IPS-NIHi7 (cell line): Measurements from ENCODE around the gene TARBP1.
A peak's percentile ranks its signal among the peaks of the same experiment; 100 is the strongest.
"Not testable (repeated sequence)": the region's sequence is repeated elsewhere in the genome, so short reads cannot be mapped to it uniquely, and the experiment has no call there.

ENCODE experiments used
- DNase-seq: peaks from one replicate; pipeline ENCODE4 v3.0.0; 2012; ENCODE audit warnings: mixed read lengths; ENCODE audit errors: extremely low spot score

The TARBP1 gene

DNA sequence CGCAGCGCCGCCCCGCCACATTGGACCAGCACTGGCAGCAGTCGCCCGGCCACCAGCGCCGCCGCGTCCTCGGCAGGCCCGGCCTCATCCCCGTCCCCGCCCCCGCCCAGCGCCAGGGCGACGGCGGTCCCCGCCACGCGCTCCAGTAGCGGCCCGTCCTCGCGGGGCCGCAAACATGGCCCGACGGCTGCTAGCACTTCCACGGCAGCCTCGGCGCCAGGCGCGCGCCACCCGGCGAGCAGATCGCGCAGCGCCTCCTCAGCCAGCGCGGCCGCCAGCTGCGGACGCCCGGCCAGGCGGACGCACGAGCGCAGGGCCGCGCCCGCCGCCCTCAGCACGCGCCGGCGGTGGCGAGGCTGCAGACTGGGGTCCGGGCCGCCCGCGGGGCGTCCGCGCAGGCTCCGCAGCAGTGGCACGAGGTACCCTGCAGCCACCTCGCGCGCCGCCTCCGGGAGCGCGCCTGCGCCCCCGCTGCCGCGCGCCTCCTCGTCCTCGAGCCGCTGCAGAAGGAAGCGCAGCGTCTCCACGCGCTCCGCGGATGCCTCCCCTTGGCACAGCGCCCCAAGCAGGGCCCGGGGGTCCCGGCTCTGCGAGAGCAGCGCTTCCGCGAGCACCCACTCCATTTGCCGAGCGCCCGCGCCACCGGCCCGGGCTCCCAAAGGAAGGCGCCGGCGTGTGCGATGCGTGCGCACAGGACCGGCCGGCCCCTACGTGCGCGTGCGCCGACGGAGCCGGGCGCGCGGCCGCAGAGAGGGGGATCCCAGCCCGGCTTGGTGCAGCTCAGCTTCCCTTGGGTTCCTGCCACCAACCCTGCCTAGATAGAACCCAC lies at the start of gene TARBP1:
TARBP1 (minus strand) TSS at position 699 of the 829 bp plus-strand sequence; CDS start at position 623, 76 bp downstream.
- DNase-seq: peak; percentile 92

DNA sequence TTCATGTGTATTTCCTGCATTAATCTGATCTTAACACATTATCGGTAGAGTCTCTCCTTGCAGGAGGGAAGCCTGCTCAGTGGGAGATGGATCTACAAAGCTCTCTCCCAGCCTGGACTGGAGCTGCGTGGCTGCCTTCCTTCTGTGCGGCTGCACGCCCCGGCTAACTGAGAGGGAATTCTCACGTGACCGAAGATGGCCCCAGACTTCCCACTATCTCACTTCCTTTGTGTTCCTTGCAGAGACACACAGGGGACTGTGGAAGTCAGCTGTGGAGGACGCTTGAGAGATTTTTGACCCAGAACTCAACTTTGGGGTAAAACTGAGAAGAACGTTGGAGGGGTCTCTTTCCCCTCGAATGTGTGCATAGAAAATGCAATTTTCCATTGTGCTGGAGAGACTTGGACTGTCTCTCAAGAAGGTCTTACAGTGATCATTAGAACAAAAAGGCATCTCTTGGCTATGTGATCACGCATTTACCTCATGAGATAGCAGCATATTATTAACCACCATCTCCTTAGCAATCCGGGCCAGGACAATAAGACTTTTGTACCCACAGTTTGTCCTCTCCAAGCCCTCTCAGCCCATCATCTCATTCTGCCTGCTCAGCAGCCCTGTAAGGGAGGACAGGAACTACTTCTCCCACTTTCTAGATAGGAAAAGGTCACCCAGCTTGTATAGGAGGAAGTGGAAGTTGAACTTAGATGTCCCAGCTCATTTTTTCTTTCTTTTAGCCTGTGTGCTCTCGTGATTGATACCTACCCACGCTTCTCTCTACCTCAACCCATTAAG lies 49.3 kb upstream of the TARBP1 start:
- no peak for DNase-seq

DNA sequence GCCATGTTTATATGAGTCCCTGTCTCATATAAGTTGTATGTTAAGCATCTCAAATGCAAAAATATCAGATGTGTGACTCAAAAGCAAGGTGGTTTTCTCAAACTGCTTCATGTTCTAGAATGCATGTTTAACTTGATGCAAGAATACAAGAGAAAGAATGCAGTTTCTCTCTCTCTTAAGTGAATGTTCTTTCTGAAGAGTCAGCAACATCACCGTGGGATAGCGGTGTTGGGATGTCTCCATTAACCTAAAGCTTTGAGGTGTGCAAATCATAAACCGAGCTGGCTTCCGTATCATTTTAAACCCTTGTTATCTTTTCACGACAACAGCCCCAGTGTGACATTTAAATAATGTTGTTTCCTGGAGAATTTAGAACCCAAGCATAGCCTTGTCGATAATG lies 48.4 kb upstream of the TARBP1 start:
- no peak for DNase-seq

- DNase-seq: no peak
Observed at GRCh38 chr1:234526922-234527321, 47.9 kb upstream of the TARBP1 start.

GRCh38 chr1:234525099-234525799 lies 46.3 kb upstream of the TARBP1 start:
- no peak for DNase-seq

- DNase-seq: no peak
Observed at GRCh38 chr1:234521836-234522235, 42.9 kb upstream of the TARBP1 start.

- no peak for DNase-seq
Observed at GRCh38 chr1:234520908-234521817, 42.2 kb upstream of the TARBP1 start.

DNA sequence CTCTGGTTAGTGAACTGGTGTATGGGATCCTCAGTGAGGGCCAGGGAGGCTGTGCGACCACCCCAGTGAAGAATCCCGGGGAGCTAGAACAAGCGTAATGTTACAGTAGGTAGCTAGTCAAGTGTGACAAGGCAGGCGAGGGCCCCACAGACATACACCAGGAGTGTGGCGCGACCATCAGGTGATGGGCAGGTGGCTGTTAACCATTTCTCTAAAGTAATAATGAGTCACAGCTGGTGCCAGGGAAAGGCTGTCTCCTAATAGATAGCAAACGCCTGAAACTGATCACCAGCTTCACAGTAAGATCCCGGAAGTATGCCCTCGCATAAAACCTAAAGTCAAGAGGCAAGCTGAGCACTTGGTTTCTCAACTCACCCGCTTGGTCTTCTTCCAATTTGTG lies 40.5 kb upstream of the TARBP1 start:
- no peak for DNase-seq

DNA sequence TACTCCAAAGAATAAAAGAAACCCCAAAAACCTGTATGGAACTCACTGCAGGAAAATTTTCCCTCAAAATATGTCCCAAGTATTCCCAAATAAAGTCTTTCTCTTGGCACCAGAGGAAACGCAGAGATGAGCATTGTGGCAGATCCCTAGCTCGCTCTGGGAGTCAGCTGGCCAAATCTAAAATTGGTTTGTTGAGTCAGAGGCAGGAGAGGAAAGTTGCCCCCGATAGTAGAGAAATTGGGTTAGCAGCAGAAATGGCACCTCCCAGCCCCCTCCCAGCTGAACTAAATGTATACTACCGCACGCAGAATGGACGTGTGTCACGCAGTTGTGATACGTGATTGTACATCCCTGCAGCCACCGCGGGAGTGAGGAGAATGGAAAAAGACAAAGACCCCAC lies 39.9 kb upstream of the TARBP1 start:
- DNase-seq: no peak

GRCh38 chr1:234518086-234518485 lies 39.1 kb upstream of the TARBP1 start:
- DNase-seq: not testable (repeated sequence)

- DNase-seq: no peak
Observed at GRCh38 chr1:234517110-234517802, 38.3 kb upstream of the TARBP1 start.

GRCh38 chr1:234515821-234516241 lies 36.9 kb upstream of the TARBP1 start:
- DNase-seq: no peak

DNA sequence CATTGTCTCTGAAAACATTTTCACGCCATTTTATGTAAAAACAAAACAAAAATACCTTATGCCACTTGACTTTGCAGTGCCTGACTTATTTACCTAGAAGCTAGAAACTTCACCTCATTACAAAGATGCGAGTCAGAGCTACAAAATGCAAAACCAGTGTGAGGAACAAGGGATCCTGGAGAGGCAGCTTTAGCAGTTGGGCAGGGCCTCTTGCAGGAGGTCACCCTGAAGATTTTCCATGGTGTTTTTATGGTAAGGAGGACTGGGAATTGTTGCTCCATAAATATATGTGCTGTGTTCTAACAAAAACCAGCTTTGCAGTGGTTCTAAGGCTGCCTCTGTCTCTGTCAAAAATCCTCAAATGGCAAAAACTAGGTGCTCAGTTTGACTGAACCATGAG lies 36.4 kb upstream of the TARBP1 start:
- no peak for DNase-seq

- peak; percentile 45 for DNase-seq
Observed at GRCh38 chr1:234512451-234512861, 33.5 kb upstream of the TARBP1 start.

- no peak for DNase-seq
Observed at GRCh38 chr1:234509457-234510328, 30.7 kb upstream of the TARBP1 start.

DNA sequence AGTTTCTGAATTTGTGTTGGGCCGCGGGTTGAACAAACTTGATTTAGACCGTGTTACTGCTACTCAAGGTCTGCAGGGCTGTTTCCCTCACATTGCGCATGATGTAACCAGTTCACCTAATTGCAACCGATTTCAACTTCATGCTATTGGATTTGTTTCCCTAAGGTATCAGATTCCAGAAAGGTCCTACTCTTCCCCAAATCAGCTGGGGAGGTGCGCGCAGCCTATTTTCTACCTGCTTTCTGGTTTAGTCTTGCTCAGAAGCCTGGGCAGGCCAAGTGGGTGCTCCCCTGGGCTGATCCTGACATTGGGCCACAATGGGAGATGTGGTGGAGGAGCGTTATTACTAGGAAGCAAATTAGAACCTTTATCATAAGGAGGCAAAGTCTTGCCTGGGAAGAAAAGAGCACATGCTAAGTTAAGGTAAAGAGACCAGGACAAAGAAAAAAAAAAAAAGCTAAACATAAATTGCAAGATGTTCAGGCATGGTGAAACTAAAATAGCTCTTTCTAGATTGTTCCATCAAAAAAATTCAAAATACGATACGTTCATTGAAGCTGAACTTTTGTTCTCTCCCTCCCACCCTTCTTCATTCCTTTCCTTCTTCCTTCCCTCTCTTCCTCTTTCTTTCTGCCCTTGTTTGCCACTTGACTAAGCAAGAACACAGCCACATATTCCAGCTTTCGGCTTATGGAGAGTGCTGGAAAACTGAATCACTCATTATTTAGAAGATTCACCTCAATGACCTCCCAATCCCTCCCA lies 28.8 kb upstream of the TARBP1 start:
- DNase-seq: no peak

DNA sequence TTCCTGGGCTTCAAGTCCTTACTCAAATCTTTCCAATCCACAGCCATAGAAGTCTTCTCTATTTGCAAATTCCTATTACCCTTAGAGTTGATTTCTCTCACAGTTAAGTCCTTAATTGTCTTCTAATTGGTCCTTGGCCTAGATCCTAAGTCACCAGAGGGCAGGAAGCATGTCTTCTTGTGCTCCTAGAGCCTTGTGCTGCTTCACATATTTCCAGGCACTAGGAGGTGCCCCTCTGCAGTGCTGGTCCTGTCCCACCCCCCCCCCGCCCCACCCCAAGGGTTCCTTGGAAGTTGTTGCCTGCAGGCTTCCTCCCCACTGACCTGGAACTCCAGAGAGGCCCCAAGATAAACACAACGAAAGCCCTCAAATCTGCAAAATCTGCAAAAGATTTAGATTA lies 28.1 kb upstream of the TARBP1 start:
- DNase-seq: no peak

GRCh38 chr1:234505769-234506102 lies 26.8 kb upstream of the TARBP1 start:
- DNase-seq: no peak
